ENCODE results near the gene PADI6. TPM values are rescaled to one million over a fixed set of nuclear protein-coding genes. Genes with fewer than 3 reads are reported as not detected.

Gene PADI6
- total and polyA plus RNA-seq, 7 experiments from 2014 or later, result not detected

DNA sequence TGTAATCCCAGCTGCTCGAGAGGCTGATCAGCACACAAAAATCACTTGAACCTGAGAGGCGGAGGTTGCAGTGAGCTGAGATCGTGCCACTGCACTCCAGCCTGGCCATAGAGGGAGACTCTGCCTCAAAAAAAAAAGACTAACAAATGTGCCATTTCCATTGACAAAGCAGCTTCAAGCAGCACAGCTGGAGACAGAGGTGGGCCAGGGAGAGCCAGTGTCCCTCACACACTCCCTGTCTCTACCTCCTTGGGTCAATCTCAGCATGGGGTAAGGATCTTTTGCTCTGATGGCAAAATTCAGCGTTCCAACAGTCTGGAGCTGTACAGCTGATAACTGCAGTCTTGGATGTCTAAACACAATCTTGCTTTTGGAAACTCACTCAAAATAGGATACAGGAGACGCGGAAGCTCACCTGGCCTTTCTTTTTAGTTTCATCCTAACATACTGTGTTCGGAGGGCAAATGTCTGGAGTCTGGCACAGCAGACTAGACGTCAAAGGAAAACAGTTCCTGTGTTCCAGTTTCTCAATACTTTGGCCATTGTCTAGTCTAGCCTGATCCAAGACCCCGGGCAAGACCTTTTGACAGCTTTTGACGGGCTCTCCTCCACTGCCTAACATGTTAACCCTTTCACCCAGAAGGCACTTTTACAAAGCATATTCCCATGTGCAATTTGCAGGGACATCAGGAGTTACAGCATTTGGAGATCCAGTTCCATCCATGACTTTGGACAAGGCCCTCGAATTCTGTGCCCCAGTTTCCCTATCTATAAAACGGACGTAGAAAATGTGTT is 64.6 kb downstream of the PADI6 start:
- POLR2A ChIA-PET, result no interaction called here
- no peak for ATAC-seq
- H3K9me3 ChIP-seq (ENCODE audit: control insufficient read depth in 2 of 3, low read length in 3 of 3), result no peaks in the 10 kb centered on the region
- intact Hi-C loops (cut with micrococcal nuclease), result loop anchor here (1.0 to 5.0 kb wide), 5 partner anchors 16 to 1909 kb away; partner anchors contain the start of genes DNAJC16 (in 2 of the 2) and IFFO2 (in 1 of the 2)
- no peaks in the 10 kb centered on the region for H3K9me3 Mint-ChIP-seq
- DNase-seq, result no peak
- peaks cover 14 to 19% of the 10 kb centered on the region in 2 donors for H3K4me1 ChIP-seq (ENCODE audit: control insufficient read depth in 2 of 2, insufficient read depth in 2 of 2, low read length in 2 of 2)
- H3K27ac Mint-ChIP-seq, result peak overlapping the region; percentile 31 to 95 (median 81)
- peak overlapping the region; percentile 68 to 88 (median 78) for H3K4me3 Mint-ChIP-seq
- peak overlapping the region; percentile 73 for H3K27ac ChIP-seq (ENCODE audit: low read depth, low read length)
- H3K4me3 ChIP-seq (ENCODE audit: low read length), result peak overlapping the region; percentile 50
- H3K27me3 Mint-ChIP-seq, result no peaks in the 10 kb centered on the region
- H3K27me3 ChIP-seq (ENCODE audit: control insufficient read depth in 2 of 2, insufficient read depth in 2 of 2, low read length in 2 of 2), result no peaks in the 10 kb centered on the region
- CTCF ChIA-PET, result no interaction called here
- H3K36me3 Mint-ChIP-seq, result peaks cover 0 to 13% (median 0%) of the 10 kb centered on the region in 5 donors
- H3K36me3 ChIP-seq (ENCODE audit: control insufficient read depth in 2 of 3, insufficient read depth in 3 of 3, low read length in 3 of 3), result peaks cover 0 to 34% (median 0%) of the 10 kb centered on the region in 3 experiments
- H3K4me1 Mint-ChIP-seq, result peaks cover 27 to 69% (median 61%) of the 10 kb centered on the region in 7 donors

DNA sequence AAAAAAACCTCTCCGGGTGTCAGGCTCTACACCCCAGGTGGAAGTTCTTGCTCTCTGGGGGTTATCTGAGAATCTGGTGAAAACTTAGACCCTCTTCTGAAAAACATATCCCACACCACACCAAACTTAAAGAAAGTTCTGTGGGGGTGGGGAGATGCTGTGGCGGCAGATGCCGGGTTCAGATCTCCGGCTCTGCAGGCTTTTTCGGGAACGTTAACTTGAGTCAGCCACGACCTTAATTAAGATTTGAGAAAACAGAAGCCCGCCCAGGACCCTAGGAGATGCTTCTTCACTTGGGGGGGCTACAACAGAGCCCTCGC is 65.2 kb downstream of the PADI6 start:
- Mint-ChIP-seq H3K4me1 (peaks cover 23 to 64% (median 61%) of the 10 kb centered on the region in 7 donors), H3K27me3 (no peaks in the 10 kb centered on the region), H3K4me3 (peak overlapping the region; percentile 68 to 88 (median 78)), H3K27ac (peak overlapping the region; percentile 31 to 95 (median 81)), H3K9me3 (no peaks in the 10 kb centered on the region), H3K36me3 (peaks cover 0 to 13% (median 0%) of the 10 kb centered on the region in 5 donors)
- Histone ChIP-seq H3K27me3 (ENCODE audit: control insufficient read depth in 2 of 2, insufficient read depth in 2 of 2, low read length in 2 of 2) (no peaks in the 10 kb centered on the region), H3K27ac (ENCODE audit: low read depth, low read length) (peak overlapping the region; percentile 73), H3K9me3 (ENCODE audit: control insufficient read depth in 2 of 3, low read length in 3 of 3) (no peaks in the 10 kb centered on the region), H3K4me3 (ENCODE audit: low read length) (peak overlapping the region; percentile 50), H3K4me1 (ENCODE audit: control insufficient read depth in 2 of 2, insufficient read depth in 2 of 2, low read length in 2 of 2) (peaks cover 14 to 19% of the 10 kb centered on the region in 2 donors), H3K36me3 (ENCODE audit: control insufficient read depth in 2 of 3, insufficient read depth in 3 of 3, low read length in 3 of 3) (peaks cover 0 to 32% (median 0%) of the 10 kb centered on the region in 3 experiments)
- ATAC-seq (no peak), DNase-seq (peak in 1 of 9 donors; percentile 34)
- CTCF ChIA-PET, result no interaction called here
- intact Hi-C loops (cut with micrococcal nuclease), result loop anchor here (1.0 to 5.0 kb wide), 5 partner anchors 17 to 1910 kb away; partner anchors contain the start of genes DNAJC16 (in 2 of the 2) and IFFO2 (in 1 of the 2)
- POLR2A ChIA-PET, result no interaction called here

DNA sequence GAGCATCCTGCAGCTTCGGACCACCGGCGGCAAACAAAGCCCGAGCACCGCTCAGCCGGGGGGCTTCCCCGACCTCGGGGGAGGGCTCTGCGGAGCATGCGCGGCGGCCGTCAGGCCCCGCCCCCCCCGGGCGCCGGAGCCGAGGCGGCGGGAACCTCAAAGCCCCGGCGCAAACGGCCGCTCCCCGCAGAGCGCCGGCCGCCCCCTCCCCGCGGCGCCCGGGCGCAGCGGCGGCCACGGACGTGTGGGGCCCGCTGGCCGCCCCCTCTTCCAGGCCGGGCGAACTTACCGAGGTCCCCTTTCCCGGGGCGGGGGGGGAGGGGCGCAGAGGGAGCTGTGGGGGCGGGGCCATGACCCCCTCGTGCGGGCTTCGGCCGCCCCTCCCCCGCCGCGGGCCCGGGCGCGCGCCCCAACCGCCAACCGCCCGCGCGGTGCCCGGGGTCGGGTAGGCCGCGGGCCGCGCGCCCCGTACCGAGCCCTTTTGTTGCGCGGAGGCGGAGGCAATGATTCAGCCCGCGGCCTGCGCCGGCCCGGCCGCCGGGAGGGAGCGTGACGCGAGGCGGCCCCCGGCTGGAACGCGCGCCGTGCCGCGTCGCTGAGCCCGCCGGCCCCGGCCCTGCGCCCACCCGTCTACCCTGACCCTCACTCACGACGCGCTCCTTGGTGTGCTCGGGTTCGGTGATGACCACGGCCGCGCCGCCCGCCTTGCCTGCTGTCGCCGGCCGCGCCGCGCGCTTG is 65.8 kb downstream of the PADI6 start:
- intact Hi-C loops (cut with micrococcal nuclease), result loop anchor here (1.0 to 5.0 kb wide), 7 partner anchors 17 to 1910 kb away; partner anchors contain the start of genes DNAJC16 (in 2 of the 2), IFFO2 (in 1 of the 2) and SDHB (in 1 of the 2)
- Histone ChIP-seq H3K4me3 (ENCODE audit: low read length) (peak overlapping the region; percentile 50), H3K27ac (ENCODE audit: low read depth, low read length) (peak overlapping the region; percentile 86), H3K9me3 (ENCODE audit: control insufficient read depth in 2 of 3, low read length in 3 of 3) (no peaks in the 10 kb centered on the region), H3K36me3 (ENCODE audit: control insufficient read depth in 2 of 3, insufficient read depth in 3 of 3, low read length in 3 of 3) (peaks cover 0 to 30% (median 0%) of the 10 kb centered on the region in 3 experiments), H3K4me1 (ENCODE audit: control insufficient read depth in 2 of 2, insufficient read depth in 2 of 2, low read length in 2 of 2) (peaks cover 14 to 19% of the 10 kb centered on the region in 2 donors), H3K27me3 (ENCODE audit: control insufficient read depth in 2 of 2, insufficient read depth in 2 of 2, low read length in 2 of 2) (no peaks in the 10 kb centered on the region)
- peaks cover 23 to 61% (median 58%) of the 10 kb centered on the region in 7 donors for H3K4me1 Mint-ChIP-seq
- no peaks in the 10 kb centered on the region for H3K27me3 Mint-ChIP-seq
- DNase-seq (peak; percentile 8 to 71 (median 51)), ATAC-seq (peak; percentile 44)
- POLR2A ChIA-PET, result interaction anchor here (0.6 to 1.7 kb wide), 3 partner anchors 82 to 533 kb away, joined by 3 to 7 read pairs (median 5); no protein-coding TSS in a partner anchor
- no peaks in the 10 kb centered on the region for H3K9me3 Mint-ChIP-seq
- H3K4me3 Mint-ChIP-seq, result peak overlapping the region; percentile 68 to 98 (median 78)
- peak overlapping the region in 8 of 9 donors; percentile 31 to 90 (median 80) for H3K27ac Mint-ChIP-seq
- peaks cover 0 to 13% (median 0%) of the 10 kb centered on the region in 5 donors for H3K36me3 Mint-ChIP-seq
- CTCF ChIA-PET, result interaction anchor here (1.1 kb wide), 1 partner anchor 12 kb away, joined by 3 read pairs; no protein-coding TSS in a partner anchor

GRCh38 chr1:17438318-17439249 is 66.6 kb downstream of the PADI6 start:
- H3K27me3 ChIP-seq (ENCODE audit: control insufficient read depth in 2 of 2, insufficient read depth in 2 of 2, low read length in 2 of 2), result no peaks in the 10 kb centered on the region
- DNase-seq (peak; percentile 30 to 88 (median 47)), ATAC-seq (peak; percentile 42)
- H3K9me3 Mint-ChIP-seq, result no peaks in the 10 kb centered on the region
- H3K27ac ChIP-seq (ENCODE audit: low read depth, low read length), result peak overlapping the region; percentile 86
- H3K4me1 ChIP-seq (ENCODE audit: control insufficient read depth in 2 of 2, insufficient read depth in 2 of 2, low read length in 2 of 2), result peaks cover 14 to 19% of the 10 kb centered on the region in 2 donors
- intact Hi-C loops (cut with micrococcal nuclease), result loop anchor here (2.0 to 5.0 kb wide), 6 partner anchors 18 to 1911 kb away; partner anchors contain the start of genes DNAJC16 (in 2 of the 2), IFFO2 (in 1 of the 2) and SDHB (in 1 of the 2)
- peak overlapping the region; percentile 92 to 99 (median 96) for H3K4me3 Mint-ChIP-seq
- H3K27ac Mint-ChIP-seq, result peak overlapping the region; percentile 87 to 98 (median 96)
- H3K36me3 ChIP-seq (ENCODE audit: control insufficient read depth in 2 of 3, insufficient read depth in 3 of 3, low read length in 3 of 3), result peaks cover 0 to 25% (median 0%) of the 10 kb centered on the region in 3 experiments
- H3K4me3 ChIP-seq (ENCODE audit: low read length), result peak overlapping the region; percentile 94
- peaks cover 0 to 13% (median 0%) of the 10 kb centered on the region in 5 donors for H3K36me3 Mint-ChIP-seq
- no peaks in the 10 kb centered on the region for H3K27me3 Mint-ChIP-seq
- ChIA-PET CTCF (interaction anchor here (1.0 to 1.1 kb wide), 2 partner anchors 13 to 18 kb away, joined by 3 read pairs; no protein-coding TSS in a partner anchor), POLR2A (interaction anchor here (0.6 to 1.7 kb wide), 4 partner anchors 19 to 534 kb away, joined by 3 to 7 read pairs (median 6); no protein-coding TSS in a partner anchor)
- H3K4me1 Mint-ChIP-seq, result peaks cover 22 to 62% (median 52%) of the 10 kb centered on the region in 7 donors
- H3K9me3 ChIP-seq (ENCODE audit: control insufficient read depth in 2 of 3, low read length in 3 of 3), result no peaks in the 10 kb centered on the region

GRCh38 chr1:17439250-17440073 is 67.5 kb downstream of the PADI6 start, which contains the start of gene RCC2:
Gene RCC2, minus strand, starts transcription at chr1:17439677. Its CDS starts 1,163 bp downstream, at chr1:17438514.
- H3K27ac ChIP-seq (ENCODE audit: low read depth, low read length), result peak within 1 kb of the TSS; percentile 86
- Mint-ChIP-seq H3K4me1 (peaks cover 17 to 54% (median 43%) of the 10 kb centered on the region in 7 donors), H3K4me3 (peak within 1 kb of the TSS; percentile 92 to 99 (median 96)), H3K9me3 (no peaks in the 10 kb centered on the region), H3K27ac (peak within 1 kb of the TSS; percentile 87 to 98 (median 96)), H3K27me3 (no peaks in the 10 kb centered on the region), H3K36me3 (peaks cover 0 to 11% (median 0%) of the 10 kb centered on the region in 5 donors)
- peak; percentile 91 for ATAC-seq
- H3K9me3 ChIP-seq (ENCODE audit: control insufficient read depth in 2 of 3, low read length in 3 of 3), result no peaks in the 10 kb centered on the region
- H3K4me3 ChIP-seq (ENCODE audit: low read length), result peak within 1 kb of the TSS; percentile 94
- H3K4me1 ChIP-seq (ENCODE audit: control insufficient read depth in 2 of 2, insufficient read depth in 2 of 2, low read length in 2 of 2), result peaks cover 14 to 19% of the 10 kb centered on the region in 2 donors
- POLR2A ChIA-PET, result interaction anchor here (0.6 to 1.7 kb wide), 3 partner anchors 20 to 84 kb away, joined by 4 to 6 read pairs (median 5); no protein-coding TSS in a partner anchor
- CTCF ChIA-PET, result interaction anchor here (0.6 to 1.0 kb wide), 2 partner anchors 11 to 19 kb away, joined by 3 read pairs; no protein-coding TSS in a partner anchor
- DNase-seq, result peak; percentile 63 to 80 (median 74)
- intact Hi-C loops (cut with micrococcal nuclease), result loop anchor here (2.0 to 5.0 kb wide), 6 partner anchors 19 to 1912 kb away; partner anchors contain the start of genes DNAJC16 (in 2 of the 2), IFFO2 (in 1 of the 2) and SDHB (in 1 of the 2)
- H3K27me3 ChIP-seq (ENCODE audit: control insufficient read depth in 2 of 2, insufficient read depth in 2 of 2, low read length in 2 of 2), result no peaks in the 10 kb centered on the region
- peaks cover 0 to 17% (median 0%) of the 10 kb centered on the region in 3 experiments for H3K36me3 ChIP-seq (ENCODE audit: control insufficient read depth in 2 of 3, insufficient read depth in 3 of 3, low read length in 3 of 3)

Data from naive thymus-derived CD4-positive, alpha-beta T cell (primary cell).